ENCODE data around the gene PI4KA.

GRCh38 chr22:20740222-20740951 is 118.2 kb downstream of the PI4KA start:
- TF ChIP-seq CTCF (IDR thresholded peaks at IDR 0.05): no peak
- TF ChIP-seq POLR2A (IDR thresholded peaks at IDR 0.05): no peak

All from body of pancreas (tissue), 4 donors.